ENCODE results near the gene SCAMP5.

Gene SCAMP5

DNA sequence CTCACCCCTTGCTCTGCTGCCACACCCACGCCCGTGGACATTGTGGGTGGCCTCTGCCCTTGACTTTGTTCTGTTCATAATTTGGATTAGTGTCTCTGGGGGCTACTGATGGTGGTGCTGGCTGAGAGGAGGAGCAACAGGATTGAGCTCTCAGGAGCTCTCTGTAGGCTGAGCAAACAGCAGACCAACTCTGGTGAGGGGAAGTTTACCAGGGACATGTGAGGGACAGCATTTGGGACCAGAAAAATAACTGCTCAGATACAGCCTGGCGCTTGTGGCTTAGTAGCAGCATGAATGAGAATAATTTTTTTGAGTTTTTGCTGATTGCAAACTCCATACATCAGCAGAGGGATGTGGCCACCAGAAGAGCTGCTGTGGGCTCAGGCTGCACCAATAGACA, 42.9 kb downstream of the SCAMP5 start:
- no peak for DNase-seq (ENCODE audit: low read depth, low spot score)
- no peaks in the 10 kb centered on the region for H3K9me3 ChIP-seq (ENCODE audit: low read depth, low read length)
- TF ChIP-seq FOXP2 (optimal IDR thresholded peaks at IDR 0.05; ENCODE audit: control extremely low read depth, extremely low read length, insufficient read depth) (no peak), POLR2AphosphoS5 (IDR thresholded peaks at IDR 0.05; ENCODE audit: borderline replicate concordance, low read depth, low read length) (no peak), EZH2 (IDR thresholded peaks at IDR 0.05) (no peak)
- no peak overlapping the region for H3K9ac ChIP-seq (ENCODE audit: insufficient read length)
- H3K27ac ChIP-seq: no peak overlapping the region
- no peaks in the 10 kb centered on the region for H3K36me3 ChIP-seq (ENCODE audit: insufficient read depth, low read length)
- no peak overlapping the region for H3K4me3 ChIP-seq

DNA sequence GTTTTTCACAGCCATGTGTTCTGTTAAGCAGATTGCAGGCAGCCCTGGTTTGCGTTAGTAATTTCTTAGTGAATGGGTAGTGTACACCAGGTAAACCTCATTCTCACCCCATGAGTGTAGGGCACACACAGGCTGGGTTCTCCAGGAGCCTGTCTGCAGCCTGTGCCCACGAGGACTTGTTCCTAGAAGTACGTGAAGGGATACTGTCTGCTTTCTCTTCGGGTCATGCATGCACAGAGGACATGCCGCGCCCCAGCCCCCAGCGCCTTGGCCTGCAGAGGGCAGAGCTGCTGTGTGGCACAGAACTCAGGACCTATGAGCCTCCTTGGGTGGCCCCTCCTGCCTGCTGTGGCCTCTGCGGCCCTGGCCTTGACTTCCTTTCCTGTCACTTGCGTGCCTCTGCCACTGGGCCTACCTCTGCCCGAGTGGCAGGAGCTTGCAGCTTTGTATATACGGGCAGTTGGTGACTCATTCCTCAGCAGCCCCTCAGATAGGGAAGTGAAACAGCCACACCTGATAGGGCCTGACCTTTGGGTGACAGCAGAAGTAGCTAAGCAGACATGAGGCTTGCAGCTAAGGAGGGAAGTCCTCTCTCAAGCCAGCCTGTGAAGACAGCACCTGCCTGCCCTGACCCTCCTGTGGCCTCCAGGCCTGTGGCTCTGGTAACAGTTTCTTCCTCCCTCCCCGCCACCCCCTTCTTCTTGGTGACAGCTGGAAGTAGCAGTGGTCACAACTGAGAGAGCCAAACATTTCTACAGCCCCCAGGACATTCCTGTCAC, 47.6 kb downstream of the SCAMP5 start:
- H3K9ac ChIP-seq (ENCODE audit: insufficient read length): no peak overlapping the region
- H3K36me3 ChIP-seq (ENCODE audit: insufficient read depth, low read length): no peaks in the 10 kb centered on the region
- H3K4me3 ChIP-seq: no peak overlapping the region
- H3K9me3 ChIP-seq (ENCODE audit: low read depth, low read length): no peaks in the 10 kb centered on the region
- no peak for TF ChIP-seq FOXP2 (optimal IDR thresholded peaks at IDR 0.05; ENCODE audit: control extremely low read depth, extremely low read length, insufficient read depth)
- no peak for TF ChIP-seq POLR2AphosphoS5 (IDR thresholded peaks at IDR 0.05; ENCODE audit: borderline replicate concordance, low read depth, low read length)
- no peak for TF ChIP-seq EZH2 (IDR thresholded peaks at IDR 0.05)
- H3K27ac ChIP-seq: no peak overlapping the region
- no peak for DNase-seq (ENCODE audit: low read depth, low spot score)

DNA sequence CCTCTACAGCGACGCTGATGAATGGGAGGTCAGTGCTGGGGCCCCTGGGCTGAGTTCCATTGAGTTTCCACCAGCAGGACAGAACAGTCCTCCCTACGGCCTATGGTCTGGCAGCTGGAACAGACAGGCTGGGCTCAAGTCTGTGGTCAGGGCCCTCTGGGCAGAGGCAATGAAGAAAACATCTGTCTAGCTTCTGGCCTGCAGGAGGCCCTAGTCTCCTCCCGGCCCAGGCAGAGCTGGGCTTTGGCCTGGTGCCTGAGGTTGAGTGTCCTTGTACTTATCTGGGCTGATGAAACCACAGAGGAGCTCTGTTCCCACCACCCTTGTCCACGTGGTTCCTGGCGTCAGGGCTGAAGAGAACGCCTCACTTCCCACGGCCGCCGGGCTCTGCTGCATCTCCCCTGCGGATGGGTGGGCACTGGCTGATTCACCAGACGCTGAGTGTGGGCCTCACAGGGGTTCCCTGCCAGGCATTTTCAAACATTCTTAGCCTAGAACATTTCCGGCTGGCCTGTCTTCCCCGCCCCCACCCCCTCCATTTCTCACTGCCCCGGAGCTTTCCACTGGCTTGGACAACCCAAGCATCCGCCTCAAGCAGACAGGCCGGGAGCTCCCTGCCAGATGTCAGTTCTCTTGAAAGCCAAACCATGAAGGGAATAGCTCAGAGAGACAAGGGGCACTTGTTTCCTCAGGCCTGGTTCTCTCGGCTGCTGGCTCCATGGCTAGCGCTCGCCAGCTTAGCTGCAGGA, 48.3 kb downstream of the SCAMP5 start:
- Histone ChIP-seq H3K9ac (ENCODE audit: insufficient read length) (no peak overlapping the region), H3K4me3 (no peak overlapping the region), H3K9me3 (ENCODE audit: low read depth, low read length) (no peaks in the 10 kb centered on the region), H3K27ac (no peak overlapping the region), H3K36me3 (ENCODE audit: insufficient read depth, low read length) (no peaks in the 10 kb centered on the region)
- no peak for TF ChIP-seq POLR2AphosphoS5 (IDR thresholded peaks at IDR 0.05; ENCODE audit: borderline replicate concordance, low read depth, low read length)
- TF ChIP-seq FOXP2 (optimal IDR thresholded peaks at IDR 0.05; ENCODE audit: control extremely low read depth, extremely low read length, insufficient read depth): no peak
- TF ChIP-seq EZH2 (IDR thresholded peaks at IDR 0.05): no peak
- no peak for DNase-seq (ENCODE audit: low read depth, low spot score)

DNA sequence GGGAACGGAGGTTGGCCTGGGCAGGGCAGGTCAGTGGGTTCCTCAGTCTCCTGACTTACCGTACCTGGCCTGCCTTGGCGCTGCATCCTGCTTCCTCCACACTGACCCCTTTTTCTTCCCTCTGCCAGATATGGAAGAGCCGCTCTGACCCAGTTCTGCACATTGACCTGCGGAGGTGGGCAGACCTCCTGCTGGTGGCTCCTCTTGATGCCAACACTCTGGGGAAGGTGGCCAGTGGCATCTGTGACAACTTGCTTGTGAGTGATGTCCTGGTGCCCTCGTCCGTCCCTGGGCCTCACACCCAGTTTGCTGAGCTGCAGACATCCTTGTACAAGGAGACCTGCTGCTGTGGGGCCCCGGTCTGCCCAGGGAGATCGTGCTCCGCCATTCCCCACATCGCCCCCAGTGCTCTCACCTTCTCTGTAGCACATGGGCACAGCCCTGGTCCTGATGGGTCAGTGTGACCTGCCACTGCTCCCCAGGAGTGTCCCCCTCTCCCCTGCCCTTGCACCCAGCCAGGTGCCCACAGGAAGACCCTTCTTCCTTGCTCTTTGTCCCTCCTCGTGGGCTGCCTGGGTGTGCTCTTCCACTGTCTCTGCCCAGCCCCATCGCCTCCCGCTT, 49.0 kb downstream of the SCAMP5 start:
- Histone ChIP-seq H3K36me3 (ENCODE audit: insufficient read depth, low read length) (no peaks in the 10 kb centered on the region), H3K27ac (no peak overlapping the region), H3K9ac (ENCODE audit: insufficient read length) (no peak overlapping the region), H3K9me3 (ENCODE audit: low read depth, low read length) (no peaks in the 10 kb centered on the region), H3K4me3 (no peak overlapping the region)
- TF ChIP-seq EZH2 (IDR thresholded peaks at IDR 0.05) (no peak), FOXP2 (optimal IDR thresholded peaks at IDR 0.05; ENCODE audit: control extremely low read depth, extremely low read length, insufficient read depth) (no peak), POLR2AphosphoS5 (IDR thresholded peaks at IDR 0.05; ENCODE audit: borderline replicate concordance, low read depth, low read length) (no peak)
- DNase-seq (ENCODE audit: low read depth, low spot score): no peak

DNA sequence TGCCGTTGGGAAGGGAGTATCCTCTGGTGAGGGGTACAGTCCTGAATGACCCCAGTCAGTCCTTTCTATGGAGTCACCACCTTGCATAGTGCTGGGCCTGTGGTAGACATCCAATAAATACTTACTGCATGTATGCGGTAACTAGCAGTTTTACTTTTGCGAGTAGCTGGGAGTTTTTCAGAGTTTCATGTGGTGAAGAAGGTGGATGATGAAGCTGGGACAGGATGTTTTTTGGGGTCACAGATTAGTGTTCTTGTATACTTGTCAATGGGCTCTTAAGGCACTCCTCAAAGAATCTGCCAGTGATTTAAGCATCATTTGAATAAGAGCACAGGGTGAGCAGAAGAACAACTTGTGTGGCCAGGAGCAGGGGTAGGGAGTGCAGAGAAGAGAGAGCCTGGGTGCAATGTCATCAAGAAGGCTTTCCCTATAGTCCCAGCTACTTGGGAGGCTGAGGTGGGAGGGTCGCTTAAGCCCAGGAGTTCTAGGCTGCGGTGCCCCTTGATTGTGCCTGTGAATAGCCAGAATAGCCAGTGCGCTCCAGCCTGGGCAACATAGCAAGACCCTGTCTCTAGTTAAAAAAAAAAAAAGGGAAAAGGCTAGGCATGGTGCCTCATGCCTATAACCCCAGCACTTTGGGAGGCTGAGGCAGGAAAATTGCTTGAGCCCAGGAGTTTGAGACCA, 50.1 kb downstream of the SCAMP5 start:
- Histone ChIP-seq H3K36me3 (ENCODE audit: insufficient read depth, low read length) (no peaks in the 10 kb centered on the region), H3K9ac (ENCODE audit: insufficient read length) (no peak overlapping the region), H3K4me3 (no peak overlapping the region), H3K27ac (no peak overlapping the region), H3K9me3 (ENCODE audit: low read depth, low read length) (no peaks in the 10 kb centered on the region)
- no peak for TF ChIP-seq EZH2 (IDR thresholded peaks at IDR 0.05)
- no peak for TF ChIP-seq FOXP2 (optimal IDR thresholded peaks at IDR 0.05; ENCODE audit: control extremely low read depth, extremely low read length, insufficient read depth)
- TF ChIP-seq POLR2AphosphoS5 (IDR thresholded peaks at IDR 0.05; ENCODE audit: borderline replicate concordance, low read depth, low read length): no peak
- DNase-seq (ENCODE audit: low read depth, low spot score): no peak

DNA sequence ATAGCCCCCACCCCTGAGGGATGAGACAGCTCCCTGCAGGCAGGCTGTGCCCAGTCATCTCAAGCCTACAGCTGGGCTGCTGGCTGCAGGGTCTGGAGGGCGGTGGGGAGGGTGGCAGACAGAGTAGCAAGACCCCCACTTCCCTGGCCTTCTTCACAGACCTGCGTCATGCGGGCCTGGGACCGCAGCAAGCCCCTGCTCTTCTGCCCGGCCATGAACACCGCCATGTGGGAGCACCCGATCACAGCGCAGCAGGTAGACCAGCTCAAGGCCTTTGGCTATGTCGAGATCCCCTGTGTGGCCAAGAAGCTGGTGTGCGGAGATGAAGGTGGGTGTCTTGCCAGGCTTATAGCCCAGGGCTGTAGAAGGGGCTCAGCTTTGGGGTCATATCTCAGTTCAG, 53.0 kb downstream of the SCAMP5 start:
- Histone ChIP-seq H3K9ac (ENCODE audit: insufficient read length) (no peak overlapping the region), H3K36me3 (ENCODE audit: insufficient read depth, low read length) (no peaks in the 10 kb centered on the region), H3K9me3 (ENCODE audit: low read depth, low read length) (no peaks in the 10 kb centered on the region), H3K27ac (no peak overlapping the region), H3K4me3 (no peak overlapping the region)
- TF ChIP-seq EZH2 (IDR thresholded peaks at IDR 0.05) (no peak), FOXP2 (optimal IDR thresholded peaks at IDR 0.05; ENCODE audit: control extremely low read depth, extremely low read length, insufficient read depth) (no peak), POLR2AphosphoS5 (IDR thresholded peaks at IDR 0.05; ENCODE audit: borderline replicate concordance, low read depth, low read length) (no peak)
- no peak for DNase-seq (ENCODE audit: low read depth, low spot score)

DNA sequence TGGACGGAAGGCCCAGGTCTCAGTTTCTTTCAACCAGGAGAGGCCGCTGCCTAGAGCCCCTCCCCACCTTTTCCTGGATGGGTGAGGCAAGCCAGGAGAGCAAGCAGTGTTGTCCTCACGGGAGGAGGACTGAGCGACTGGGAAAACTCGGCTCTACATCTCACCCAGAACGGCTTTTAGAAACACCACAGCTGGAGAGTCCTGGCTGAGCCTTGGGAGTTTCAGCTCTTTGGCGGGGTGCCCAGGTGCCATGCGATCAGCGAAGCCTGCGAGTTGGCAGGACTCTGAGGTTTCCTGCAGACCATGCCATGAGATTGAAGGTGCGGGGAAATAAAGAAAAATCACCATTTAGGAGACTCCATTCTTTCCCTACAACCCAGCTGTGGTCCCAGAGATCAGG, 54.0 kb downstream of the SCAMP5 start:
- Histone ChIP-seq H3K9ac (ENCODE audit: insufficient read length) (no peak overlapping the region), H3K4me3 (no peak overlapping the region), H3K27ac (no peak overlapping the region), H3K9me3 (ENCODE audit: low read depth, low read length) (no peaks in the 10 kb centered on the region), H3K36me3 (ENCODE audit: insufficient read depth, low read length) (no peaks in the 10 kb centered on the region)
- TF ChIP-seq EZH2 (IDR thresholded peaks at IDR 0.05) (no peak), POLR2AphosphoS5 (IDR thresholded peaks at IDR 0.05; ENCODE audit: borderline replicate concordance, low read depth, low read length) (no peak), FOXP2 (optimal IDR thresholded peaks at IDR 0.05; ENCODE audit: control extremely low read depth, extremely low read length, insufficient read depth) (no peak)
- DNase-seq (ENCODE audit: low read depth, low spot score): no peak

DNA sequence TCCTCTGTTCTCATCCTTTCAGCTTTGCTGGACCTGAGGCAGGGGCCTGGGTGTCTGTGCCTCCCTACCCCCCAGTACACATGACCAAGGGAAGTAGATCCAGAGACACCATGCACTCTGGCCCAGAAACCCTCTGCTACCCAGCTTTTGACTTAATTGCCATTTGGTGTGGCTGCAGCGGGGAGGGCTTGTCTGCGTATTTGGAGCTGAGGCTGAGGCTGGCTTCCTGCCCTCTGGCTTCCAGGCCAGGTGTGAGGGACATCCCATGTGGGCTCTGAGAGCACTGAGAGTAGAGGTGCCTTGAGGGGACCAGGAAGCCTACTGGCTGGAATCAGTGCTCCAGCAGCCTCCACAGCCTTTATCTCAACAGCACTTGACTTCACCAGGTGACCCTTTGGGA, 54.9 kb downstream of the SCAMP5 start:
- H3K9ac ChIP-seq (ENCODE audit: insufficient read length): no peak overlapping the region
- TF ChIP-seq FOXP2 (optimal IDR thresholded peaks at IDR 0.05; ENCODE audit: control extremely low read depth, extremely low read length, insufficient read depth) (no peak), POLR2AphosphoS5 (IDR thresholded peaks at IDR 0.05; ENCODE audit: borderline replicate concordance, low read depth, low read length) (no peak), EZH2 (IDR thresholded peaks at IDR 0.05) (no peak)
- no peak overlapping the region for H3K27ac ChIP-seq
- no peak for DNase-seq (ENCODE audit: low read depth, low spot score)
- no peaks in the 10 kb centered on the region for H3K9me3 ChIP-seq (ENCODE audit: low read depth, low read length)
- H3K4me3 ChIP-seq: no peak overlapping the region
- H3K36me3 ChIP-seq (ENCODE audit: insufficient read depth, low read length): no peaks in the 10 kb centered on the region
